ENCODE measurements around the gene PPM1A. TPM values are rescaled to one million over a fixed set of nuclear protein-coding genes. Genes with fewer than 3 reads are reported as not detected.

The PPM1A gene
- total RNA-seq, result 10 to 100 TPM; 35.3 to 36.1 TPM

- Mint-ChIP-seq H3K27ac (peak within 1 kb of the TSS; percentile 100), H3K4me3 (peak within 1 kb of the TSS; percentile 94), H3K27me3 (ENCODE audit: low read depth) (no peaks in the 10 kb centered on the region), H3K4me1 (ENCODE audit: low read depth) (peaks cover 52% of the 10 kb centered on the region), H3K36me3 (ENCODE audit: low read depth) (peaks cover 7% of the 10 kb centered on the region), H3K9me3 (no peaks in the 10 kb centered on the region)
- DNase-seq, result peak; percentile 94
- intact Hi-C loops (cut with micrococcal nuclease), result loop anchor here (1.0 to 10.0 kb wide), 19 partner anchors 28 to 1950 kb away; partner anchors contain the start of genes ARID4A, DAAM1, DHRS7 and HIF1A
- CTCF ChIA-PET, result interaction anchor here (1.0 to 2.8 kb wide), 3 partner anchors 64 to 84 kb away, joined by 3 to 16 read pairs (median 14); partner anchors contain the start of gene DHRS7
Measured at GRCh38 chr14:60248697-60249318, at the start of gene PPM1A. Gene PPM1A, plus strand, starts transcription at chr14:60249221. Its CDS starts 33,483 bp downstream, at chr14:60282704.

GRCh38 chr14:60199321-60199720, 49.7 kb upstream of the PPM1A start:
- H3K27me3 Mint-ChIP-seq (ENCODE audit: low read depth), result peaks cover 14% of the 10 kb centered on the region
- peaks cover 3% of the 10 kb centered on the region for H3K36me3 Mint-ChIP-seq (ENCODE audit: low read depth)
- DNase-seq, result no peak
- H3K4me1 Mint-ChIP-seq (ENCODE audit: low read depth), result peaks cover 11% of the 10 kb centered on the region
- H3K4me3 Mint-ChIP-seq, result no peak overlapping the region
- H3K9me3 Mint-ChIP-seq, result peaks cover 10% of the 10 kb centered on the region
- H3K27ac Mint-ChIP-seq, result no peak overlapping the region
- CTCF ChIA-PET, result interaction anchor here (1.0 kb wide), 1 partner anchor 283 kb away, joined by 3 read pairs; no protein-coding TSS in a partner anchor
- intact Hi-C loops (cut with micrococcal nuclease), result loop anchor here (5.0 to 10.0 kb wide), 3 partner anchors 305 to 1055 kb away; partner anchors contain the start of gene SIX6

GRCh38 chr14:60204104-60204842, 44.7 kb upstream of the PPM1A start:
- H3K27me3 Mint-ChIP-seq (ENCODE audit: low read depth), result peaks cover 23% of the 10 kb centered on the region
- CTCF ChIA-PET, result interaction anchor here (0.8 kb wide), 1 partner anchor 9 kb away, joined by 3 read pairs; no protein-coding TSS in a partner anchor
- intact Hi-C loops (cut with micrococcal nuclease), result no loop called here
- H3K4me1 Mint-ChIP-seq (ENCODE audit: low read depth), result peaks cover 19% of the 10 kb centered on the region
- H3K9me3 Mint-ChIP-seq, result peaks cover 6% of the 10 kb centered on the region
- H3K4me3 Mint-ChIP-seq, result no peak overlapping the region
- DNase-seq, result no peak
- peaks cover 3% of the 10 kb centered on the region for H3K36me3 Mint-ChIP-seq (ENCODE audit: low read depth)
- H3K27ac Mint-ChIP-seq, result no peak overlapping the region

GRCh38 chr14:60204843-60205774, 43.9 kb upstream of the PPM1A start:
- CTCF ChIA-PET, result interaction anchor here (1.0 kb wide), 1 partner anchor 48 kb away, joined by 3 read pairs; no protein-coding TSS in a partner anchor
- Mint-ChIP-seq H3K4me3 (no peak overlapping the region), H3K36me3 (ENCODE audit: low read depth) (no peaks in the 10 kb centered on the region), H3K9me3 (no peaks in the 10 kb centered on the region), H3K27me3 (ENCODE audit: low read depth) (peaks cover 18% of the 10 kb centered on the region), H3K27ac (no peak overlapping the region), H3K4me1 (ENCODE audit: low read depth) (peaks cover 19% of the 10 kb centered on the region)
- intact Hi-C loops (cut with micrococcal nuclease), result loop anchor here (1.0 kb wide), 1 partner anchor 9 kb away; no protein-coding TSS in a partner anchor
- no peak for DNase-seq

- H3K4me1 Mint-ChIP-seq (ENCODE audit: low read depth), result peaks cover 19% of the 10 kb centered on the region
- no peak overlapping the region for H3K4me3 Mint-ChIP-seq
- peaks cover 18% of the 10 kb centered on the region for H3K27me3 Mint-ChIP-seq (ENCODE audit: low read depth)
- H3K27ac Mint-ChIP-seq, result no peak overlapping the region
- CTCF ChIA-PET, result interaction anchor here (1.0 to 1.1 kb wide), 2 partner anchors 41 to 47 kb away, joined by 3 read pairs; partner anchors contain the start of gene DHRS7
- H3K9me3 Mint-ChIP-seq, result no peaks in the 10 kb centered on the region
- intact Hi-C loops (cut with micrococcal nuclease), result loop anchor here (1.0 kb wide), 1 partner anchor 42 kb away; no protein-coding TSS in a partner anchor
- DNase-seq, result no peak
- no peaks in the 10 kb centered on the region for H3K36me3 Mint-ChIP-seq (ENCODE audit: low read depth)
Measured at GRCh38 chr14:60206249-60206670, 42.8 kb upstream of the PPM1A start.

- H3K27ac Mint-ChIP-seq, result no peak overlapping the region
- CTCF ChIA-PET, result interaction anchor here (0.6 to 1.1 kb wide), 2 partner anchors 41 to 61 kb away, joined by 3 to 8 read pairs; partner anchors contain the start of gene DHRS7
- intact Hi-C loops (cut with micrococcal nuclease), result loop anchor here (1.0 kb wide), 1 partner anchor 41 kb away; no protein-coding TSS in a partner anchor
Measured at GRCh38 chr14:60206837-60207533, 42.0 kb upstream of the PPM1A start.

GRCh38 chr14:60210703-60211102, 38.3 kb upstream of the PPM1A start:
- DNase-seq, result no peak
- H3K27me3 Mint-ChIP-seq (ENCODE audit: low read depth), result peaks cover 7% of the 10 kb centered on the region

More at GRCh38 chr14:60206837-60207533, 42.0 kb upstream of the PPM1A start:
- H3K36me3 Mint-ChIP-seq (ENCODE audit: low read depth), result no peaks in the 10 kb centered on the region
- H3K27me3 Mint-ChIP-seq (ENCODE audit: low read depth), result peaks cover 14% of the 10 kb centered on the region
- H3K4me1 Mint-ChIP-seq (ENCODE audit: low read depth), result peaks cover 19% of the 10 kb centered on the region
- no peak for DNase-seq
- no peaks in the 10 kb centered on the region for H3K9me3 Mint-ChIP-seq
- H3K4me3 Mint-ChIP-seq, result no peak overlapping the region

GRCh38 chr14:60211153-60211552, 37.9 kb upstream of the PPM1A start:
- Mint-ChIP-seq H3K27me3 (ENCODE audit: low read depth) (peaks cover 6% of the 10 kb centered on the region), H3K36me3 (ENCODE audit: low read depth) (no peaks in the 10 kb centered on the region), H3K4me1 (ENCODE audit: low read depth) (peaks cover 6% of the 10 kb centered on the region), H3K9me3 (no peaks in the 10 kb centered on the region), H3K27ac (no peak overlapping the region), H3K4me3 (no peak overlapping the region)
- intact Hi-C loops (cut with micrococcal nuclease), result no loop called here
- DNase-seq, result no peak
- CTCF ChIA-PET, result interaction anchor here (1.1 kb wide), 1 partner anchor 23 kb away, joined by 4 read pairs; no protein-coding TSS in a partner anchor

More at GRCh38 chr14:60210703-60211102, 38.3 kb upstream of the PPM1A start:
- Mint-ChIP-seq H3K27ac (no peak overlapping the region), H3K4me1 (ENCODE audit: low read depth) (peaks cover 9% of the 10 kb centered on the region), H3K9me3 (no peaks in the 10 kb centered on the region), H3K4me3 (no peak overlapping the region), H3K36me3 (ENCODE audit: low read depth) (no peaks in the 10 kb centered on the region)
- intact Hi-C loops (cut with micrococcal nuclease), result no loop called here
- CTCF ChIA-PET, result interaction anchor here (0.6 to 1.0 kb wide), 2 partner anchors 56 to 537 kb away, joined by 4 to 5 read pairs; no protein-coding TSS in a partner anchor

- CTCF ChIA-PET, result interaction anchor here (0.7 to 1.4 kb wide), 2 partner anchors 16 to 43 kb away, joined by 3 read pairs; no protein-coding TSS in a partner anchor
- Mint-ChIP-seq H3K27me3 (ENCODE audit: low read depth) (no peaks in the 10 kb centered on the region), H3K9me3 (no peaks in the 10 kb centered on the region), H3K4me1 (ENCODE audit: low read depth) (no peaks in the 10 kb centered on the region), H3K4me3 (no peak overlapping the region), H3K27ac (no peak overlapping the region), H3K36me3 (ENCODE audit: low read depth) (no peaks in the 10 kb centered on the region)
- intact Hi-C loops (cut with micrococcal nuclease), result no loop called here
- DNase-seq, result no peak
Measured at GRCh38 chr14:60212503-60213371, 36.3 kb upstream of the PPM1A start.

- no peak overlapping the region for H3K4me3 Mint-ChIP-seq
- H3K9me3 Mint-ChIP-seq, result no peaks in the 10 kb centered on the region
- no peaks in the 10 kb centered on the region for H3K27me3 Mint-ChIP-seq (ENCODE audit: low read depth)
- DNase-seq, result no peak
- H3K27ac Mint-ChIP-seq, result no peak overlapping the region
- CTCF ChIA-PET, result no interaction called here
- H3K36me3 Mint-ChIP-seq (ENCODE audit: low read depth), result no peaks in the 10 kb centered on the region
- intact Hi-C loops (cut with micrococcal nuclease), result no loop called here
- H3K4me1 Mint-ChIP-seq (ENCODE audit: low read depth), result peaks cover 3% of the 10 kb centered on the region
Measured at GRCh38 chr14:60214003-60214402, 35.0 kb upstream of the PPM1A start.
